Natural killer cell (primary cell): ENCODE data around the gene JMY. TPM values are rescaled to one million over a fixed set of nuclear protein-coding genes. Genes with fewer than 3 reads are reported as not detected.
A peak's percentile ranks its signal among the peaks of the same experiment; 100 is the strongest.

ENCODE experiments used
- ATAC-seq, 3 donors: fragments of 150-1000 bp in 2 of 3; fragments of 200-7000 bp in 1 of 3; cut with Tn5 transposase; 1 replicate in 1 of 3; 2 replicates in 2 of 3; pipeline ENCODE4 v1.10.0; 2021; ENCODE audit warnings: mild to moderate bottlenecking in 2 of 3, moderate library complexity in 2 of 3
- DNase-seq, 2 donors: peaks; one replicate each; pipeline versions ENCODE4 v3.0.0 to v3.0.0-alpha.2; 2013 to 2021; ENCODE audit warnings: mixed read lengths in 1 of 2
- H3K27ac ChIP-seq: one replicate; pipeline ENCODE4 v1.5.1; 2013; ENCODE audit warnings: mild to moderate bottlenecking, low read length
- H3K27me3 ChIP-seq: one replicate; pipeline ENCODE4 v1.6.1; 2013; ENCODE audit warnings: low read length; ENCODE audit not compliant: control insufficient read depth, insufficient read depth
- H3K36me3 ChIP-seq: one replicate; pipeline ENCODE4 v1.6.1; 2013; ENCODE audit warnings: low read length; ENCODE audit not compliant: control insufficient read depth, insufficient read depth
- H3K4me1 ChIP-seq: one replicate; pipeline ENCODE4 v1.6.1; 2013; ENCODE audit warnings: low read length; ENCODE audit not compliant: control insufficient read depth, insufficient read depth
- H3K4me3 ChIP-seq: one replicate; pipeline ENCODE4 v1.5.1; 2013; ENCODE audit warnings: low read length
- H3K9me3 ChIP-seq: one replicate; pipeline ENCODE4 v1.6.1; 2013; ENCODE audit warnings: low read length; ENCODE audit not compliant: control insufficient read depth, insufficient read depth
- H3K27ac Mint-ChIP-seq, 2 donors: one replicate each; pipeline ENCODE4 v1.8.0; 2022; ENCODE audit warnings: mild to moderate bottlenecking in 2 of 2, mixed read lengths in 2 of 2, moderate library complexity in 1 of 2
- H3K27me3 Mint-ChIP-seq, 2 donors: one replicate each; pipeline ENCODE4 v1.8.0; 2022; ENCODE audit warnings: low read depth in 2 of 2, mixed read lengths in 2 of 2
- H3K36me3 Mint-ChIP-seq: one replicate; pipeline ENCODE4 v1.8.0; 2022; ENCODE audit warnings: mixed read lengths
- H3K4me1 Mint-ChIP-seq, 2 donors: one replicate each; pipeline ENCODE4 v1.8.0; 2022; ENCODE audit warnings: mixed read lengths in 2 of 2
- H3K4me3 Mint-ChIP-seq: one replicate; pipeline ENCODE4 v1.8.0; 2022; ENCODE audit warnings: mild to moderate bottlenecking, moderate library complexity, mixed read lengths
- H3K9me3 Mint-ChIP-seq, 2 donors: one replicate each; pipeline ENCODE4 v1.8.0; 2022; ENCODE audit warnings: mixed read lengths in 2 of 2
- WGBS: methylation state at CpG from one replicate; pipeline ENCODE4 v1.1.7; 2013; ENCODE audit warnings: missing lambda C conversion rate; ENCODE audit not compliant: insufficient coverage; 5-methylcytosine and 5-hydroxymethylcytosine counted together
- intact Hi-C: fragments of 100-400 bp; cut with micrococcal nuclease; formaldehyde crosslinking; loops from one replicate; pipeline ENCODE4 v1.14.2; 2022
- total RNA-seq, 4 donors: library from RNA; stranded (reverse); fragments of 120-200 nt in 1 of 4; gene quantifications; one replicate each; pipeline versions ENCODE4 v1.2.3 to v1.2.4, GENCODE V29; 2013 to 2022
- TF ChIP-seq, protein P1 (sequence below): fragments of 200-600 bp; IDR thresholded peaks from one replicate; pipeline ENCODE4 v1.8.0; 2022; ENCODE audit warnings: antibody characterized with exemption

JMY gene
- total RNA-seq, 3 donors from 2014 or later (not counting 1 experiment from before 2014, with no cell fraction given): 27.6 to 30.4 (median 28.7) TPM

DNA sequence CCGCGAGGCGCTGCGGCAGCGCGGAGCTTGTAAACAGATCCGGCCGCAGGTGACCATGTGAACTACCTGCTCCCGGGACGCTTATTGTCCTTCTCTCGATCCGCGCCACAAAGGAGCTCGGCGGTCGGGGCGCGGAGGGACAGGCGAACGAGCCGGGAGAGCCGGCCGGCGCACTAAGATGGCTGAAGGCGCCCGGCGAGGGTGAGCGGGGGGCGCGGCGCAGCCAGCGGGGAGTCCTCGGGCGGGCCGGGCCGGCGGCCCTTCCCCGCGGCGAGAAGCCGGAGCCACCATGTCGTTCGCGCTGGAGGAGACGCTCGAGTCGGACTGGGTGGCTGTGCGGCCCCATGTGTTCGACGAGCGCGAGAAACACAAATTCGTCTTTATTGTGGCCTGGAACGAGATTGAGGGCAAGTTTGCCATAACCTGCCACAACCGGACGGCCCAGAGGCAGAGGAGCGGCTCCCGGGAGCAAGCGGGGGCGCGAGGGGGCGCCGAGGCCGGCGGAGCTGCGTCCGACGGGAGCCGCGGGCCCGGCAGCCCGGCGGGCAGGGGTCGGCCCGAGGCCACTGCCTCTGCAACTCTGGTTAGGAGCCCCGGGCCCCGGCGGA, 535 bp downstream of the JMY start:
- no peaks in the 10 kb centered on the region for H3K27me3 Mint-ChIP-seq
- H3K4me3 Mint-ChIP-seq: peak overlapping the region; percentile 92
- H3K4me1 Mint-ChIP-seq: peaks cover 33 to 34% of the 10 kb centered on the region in 2 donors
- peaks cover 31% of the 10 kb centered on the region for H3K4me1 ChIP-seq
- no peaks in the 10 kb centered on the region for H3K9me3 Mint-ChIP-seq
- under 1% methylated on average over 78 of the region's 78 CpGs for WGBS
- peak overlapping the region; percentile 83 for H3K27ac ChIP-seq
- TF ChIP-seq, protein P1, sequence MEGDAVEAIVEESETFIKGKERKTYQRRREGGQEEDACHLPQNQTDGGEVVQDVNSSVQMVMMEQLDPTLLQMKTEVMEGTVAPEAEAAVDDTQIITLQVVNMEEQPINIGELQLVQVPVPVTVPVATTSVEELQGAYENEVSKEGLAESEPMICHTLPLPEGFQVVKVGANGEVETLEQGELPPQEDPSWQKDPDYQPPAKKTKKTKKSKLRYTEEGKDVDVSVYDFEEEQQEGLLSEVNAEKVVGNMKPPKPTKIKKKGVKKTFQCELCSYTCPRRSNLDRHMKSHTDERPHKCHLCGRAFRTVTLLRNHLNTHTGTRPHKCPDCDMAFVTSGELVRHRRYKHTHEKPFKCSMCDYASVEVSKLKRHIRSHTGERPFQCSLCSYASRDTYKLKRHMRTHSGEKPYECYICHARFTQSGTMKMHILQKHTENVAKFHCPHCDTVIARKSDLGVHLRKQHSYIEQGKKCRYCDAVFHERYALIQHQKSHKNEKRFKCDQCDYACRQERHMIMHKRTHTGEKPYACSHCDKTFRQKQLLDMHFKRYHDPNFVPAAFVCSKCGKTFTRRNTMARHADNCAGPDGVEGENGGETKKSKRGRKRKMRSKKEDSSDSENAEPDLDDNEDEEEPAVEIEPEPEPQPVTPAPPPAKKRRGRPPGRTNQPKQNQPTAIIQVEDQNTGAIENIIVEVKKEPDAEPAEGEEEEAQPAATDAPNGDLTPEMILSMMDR: no peak
- no peaks in the 10 kb centered on the region for H3K36me3 ChIP-seq
- peak; percentile 41 to 53 (median 45) for ATAC-seq
- intact Hi-C loops: loop anchor here (5.0 to 10.0 kb wide), 4 partner anchors 66 to 1171 kb away; partner anchors contain the start of genes ARSB, HOMER1 and ZFYVE16
- peak; percentile 45 to 61 for DNase-seq
- H3K27me3 ChIP-seq: no peaks in the 10 kb centered on the region
- H3K4me3 ChIP-seq: peak overlapping the region; percentile 66
- peak overlapping the region; percentile 89 to 90 for H3K27ac Mint-ChIP-seq
- H3K36me3 Mint-ChIP-seq: no peaks in the 10 kb centered on the region
- H3K9me3 ChIP-seq: no peaks in the 10 kb centered on the region

DNA sequence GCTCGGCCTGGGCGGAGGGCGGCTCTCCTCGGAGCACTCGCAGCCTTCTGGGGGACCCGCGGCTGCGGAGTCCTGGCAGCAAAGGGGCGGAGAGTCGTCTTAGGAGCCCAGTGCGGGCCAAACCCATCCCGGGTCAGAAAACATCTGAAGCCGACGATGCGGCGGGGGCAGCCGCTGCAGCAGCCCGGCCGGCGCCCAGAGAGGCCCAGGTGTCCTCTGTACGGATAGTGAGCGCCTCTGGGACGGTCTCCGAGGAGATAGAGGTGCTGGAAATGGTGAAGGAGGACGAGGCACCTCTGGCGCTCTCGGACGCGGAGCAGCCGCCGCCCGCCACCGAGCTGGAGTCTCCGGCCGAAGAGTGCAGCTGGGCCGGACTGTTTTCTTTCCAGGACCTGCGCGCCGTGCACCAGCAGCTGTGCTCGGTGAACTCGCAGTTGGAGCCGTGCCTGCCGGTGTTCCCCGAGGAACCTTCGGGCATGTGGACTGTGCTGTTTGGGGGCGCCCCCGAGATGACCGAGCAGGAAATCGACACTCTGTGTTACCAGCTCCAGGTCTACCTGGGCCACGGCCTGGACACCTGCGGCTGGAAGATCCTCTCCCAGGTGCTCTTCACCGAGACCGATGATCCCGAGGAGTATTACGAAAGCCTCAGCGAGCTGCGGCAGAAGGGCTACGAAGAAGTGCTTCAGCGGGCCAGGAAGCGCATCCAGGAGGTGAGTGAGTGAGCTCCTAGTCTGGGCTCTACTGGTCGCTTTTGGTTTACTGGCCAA, 1.2 kb downstream of the JMY start:
- Histone ChIP-seq H3K9me3 (no peaks in the 10 kb centered on the region), H3K27me3 (no peaks in the 10 kb centered on the region), H3K27ac (peak overlapping the region; percentile 83), H3K4me3 (peak overlapping the region; percentile 66), H3K36me3 (no peaks in the 10 kb centered on the region), H3K4me1 (peaks cover 31% of the 10 kb centered on the region)
- intact Hi-C loops: loop anchor here (5.0 to 10.0 kb wide), 4 partner anchors 65 to 1170 kb away; partner anchors contain the start of genes ARSB, HOMER1 and ZFYVE16
- peak overlapping the region; percentile 92 for H3K4me3 Mint-ChIP-seq
- TF ChIP-seq, protein P1: no peak
- no peaks in the 10 kb centered on the region for H3K27me3 Mint-ChIP-seq
- H3K9me3 Mint-ChIP-seq: no peaks in the 10 kb centered on the region
- WGBS: under 1% methylated on average over 61 of the region's 61 CpGs
- H3K4me1 Mint-ChIP-seq: peaks cover 40 to 41% of the 10 kb centered on the region in 2 donors
- ATAC-seq (peak; percentile 10 to 16 (median 11)), DNase-seq (peak; percentile 28 to 61)
- H3K27ac Mint-ChIP-seq: peak overlapping the region; percentile 89 to 90
- no peaks in the 10 kb centered on the region for H3K36me3 Mint-ChIP-seq

DNA sequence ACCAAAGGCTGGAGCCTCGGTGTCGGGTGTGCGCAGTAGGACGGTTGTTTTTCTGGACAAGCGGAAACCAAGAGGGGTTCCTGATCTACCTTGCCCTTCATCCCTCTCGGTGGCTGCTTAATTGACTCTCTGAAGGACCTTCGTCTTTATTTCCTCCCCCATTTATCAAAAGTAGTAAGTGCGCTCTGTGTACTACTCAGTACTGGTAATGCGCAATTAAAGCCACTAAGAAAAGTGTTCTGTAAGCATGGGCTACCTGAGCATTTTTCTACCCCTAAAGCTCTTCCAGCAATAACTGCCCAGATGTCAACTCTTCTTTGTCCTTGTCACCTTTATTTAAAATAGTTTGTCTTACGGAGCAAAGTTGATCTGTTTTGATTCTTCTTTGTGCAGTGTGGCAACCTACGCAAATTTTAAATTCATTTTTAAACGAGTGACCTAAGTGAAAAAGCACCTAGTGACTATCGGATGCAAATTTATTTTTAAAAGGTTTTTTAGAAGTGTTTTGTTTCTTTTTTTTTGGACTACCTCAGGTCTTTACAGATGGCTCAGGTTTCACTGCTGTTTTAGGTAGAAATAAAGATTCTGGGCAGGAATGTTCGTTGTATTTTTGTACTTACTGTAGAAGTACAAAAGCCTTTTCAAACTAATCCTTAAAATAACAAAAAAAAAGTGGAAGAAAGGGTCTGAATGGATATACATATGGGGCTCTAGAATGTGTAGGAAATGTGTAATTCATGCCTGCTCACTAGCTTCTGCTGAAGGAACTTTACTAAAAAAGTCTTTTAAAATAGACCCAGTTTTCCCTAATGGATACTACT, 2.0 kb downstream of the JMY start:
- H3K9me3 Mint-ChIP-seq: no peaks in the 10 kb centered on the region
- H3K4me3 ChIP-seq: peak overlapping the region; percentile 66
- ATAC-seq (no peak), DNase-seq (no peak)
- no peaks in the 10 kb centered on the region for H3K27me3 ChIP-seq
- H3K36me3 Mint-ChIP-seq: no peaks in the 10 kb centered on the region
- no peaks in the 10 kb centered on the region for H3K27me3 Mint-ChIP-seq
- H3K4me1 Mint-ChIP-seq: peaks cover 43 to 46% of the 10 kb centered on the region in 2 donors
- no peaks in the 10 kb centered on the region for H3K9me3 ChIP-seq
- WGBS: 20% methylated on average over 13 of the region's 14 CpGs
- TF ChIP-seq, protein P1: no peak
- H3K27ac ChIP-seq: no peak overlapping the region
- H3K36me3 ChIP-seq: no peaks in the 10 kb centered on the region
- H3K4me1 ChIP-seq: peaks cover 31% of the 10 kb centered on the region
- peak overlapping the region; percentile 89 to 90 for H3K27ac Mint-ChIP-seq
- intact Hi-C loops: loop anchor here (5.0 to 10.0 kb wide), 4 partner anchors 64 to 1169 kb away; partner anchors contain the start of genes ARSB, HOMER1 and ZFYVE16
- peak overlapping the region; percentile 92 for H3K4me3 Mint-ChIP-seq
